ENCODE data around the gene APLP1. TPM values are rescaled to one million over a fixed set of nuclear protein-coding genes. Genes with fewer than 3 reads are reported as not detected.
"Not testable (repeated sequence)": the region's sequence is repeated elsewhere in the genome, so short reads cannot be mapped to it uniquely, and the experiment has no call there.

Gene APLP1
- total RNA-seq, 1 donor from 2014 or later, result 2.1 TPM

- H3K27ac ChIP-seq (ENCODE audit: low read depth, low read length), result peak overlapping the region; percentile 66
- H3K4me3 ChIP-seq (ENCODE audit: low read length in 3 of 3), result no peak overlapping the region
- H3K9ac ChIP-seq (ENCODE audit: low read depth in 1 of 3, low read length in 3 of 3), result no peak overlapping the region
- H3K4me1 ChIP-seq (ENCODE audit: control insufficient read depth in 3 of 3, insufficient read depth in 3 of 3, low read length in 3 of 3), result no peaks in the 10 kb centered on the region
- H3K27me3 ChIP-seq (ENCODE audit: control insufficient read depth in 3 of 3, insufficient read depth in 3 of 3, low read length in 3 of 3), result peaks cover 2 to 14% (median 10%) of the 10 kb centered on the region in 3 donors
- H3K9me3 ChIP-seq (ENCODE audit: control insufficient read depth in 3 of 3, low read length in 3 of 3), result no peaks in the 10 kb centered on the region
- no peaks in the 10 kb centered on the region for H3K36me3 ChIP-seq (ENCODE audit: control insufficient read depth in 3 of 3, insufficient read depth in 3 of 3, low read length in 3 of 3)
These were observed 40.8 kb downstream of the APLP1 start for GRCh38 chr19:35908973-35909683.

- Histone ChIP-seq H3K4me3 (ENCODE audit: low read length in 3 of 3) (no peak overlapping the region), H3K36me3 (ENCODE audit: control insufficient read depth in 3 of 3, insufficient read depth in 3 of 3, low read length in 3 of 3) (no peaks in the 10 kb centered on the region), H3K9me3 (ENCODE audit: control insufficient read depth in 3 of 3, low read length in 3 of 3) (no peaks in the 10 kb centered on the region), H3K4me1 (ENCODE audit: control insufficient read depth in 3 of 3, insufficient read depth in 3 of 3, low read length in 3 of 3) (no peaks in the 10 kb centered on the region), H3K9ac (ENCODE audit: low read depth in 1 of 3, low read length in 3 of 3) (no peak overlapping the region), H3K27me3 (ENCODE audit: control insufficient read depth in 3 of 3, insufficient read depth in 3 of 3, low read length in 3 of 3) (peaks cover 4 to 12% (median 10%) of the 10 kb centered on the region in 3 donors), H3K27ac (ENCODE audit: low read depth, low read length) (peak overlapping the region; percentile 58)
These were observed 41.3 kb downstream of the APLP1 start for GRCh38 chr19:35909684-35910035.

DNA sequence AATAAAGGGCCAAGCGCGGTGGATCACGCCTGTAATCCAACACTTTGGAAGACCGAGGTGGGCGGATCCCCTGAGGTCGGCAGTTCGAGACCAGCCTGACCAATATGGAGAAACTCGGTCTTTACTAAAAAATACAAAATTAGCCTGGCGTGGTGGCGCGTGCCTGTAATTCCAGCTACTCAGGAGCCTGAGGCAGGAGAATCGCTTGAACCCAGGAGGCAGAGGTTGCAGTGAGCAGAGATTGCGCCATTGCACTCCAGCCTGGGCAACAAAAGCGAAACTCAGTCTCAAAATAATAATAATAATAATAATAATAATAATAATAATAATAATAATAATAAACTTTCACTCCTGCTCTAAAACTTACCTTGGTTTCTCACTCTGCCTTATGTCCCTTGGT, 42.0 kb downstream of the APLP1 start:
- not testable (repeated sequence) for H3K36me3 ChIP-seq (ENCODE audit: control insufficient read depth in 3 of 3, insufficient read depth in 3 of 3, low read length in 3 of 3); H3K9me3 ChIP-seq (ENCODE audit: control insufficient read depth in 3 of 3, low read length in 3 of 3); H3K4me1 ChIP-seq (ENCODE audit: control insufficient read depth in 3 of 3, insufficient read depth in 3 of 3, low read length in 3 of 3); H3K27ac ChIP-seq (ENCODE audit: low read depth, low read length); H3K4me3 ChIP-seq (ENCODE audit: low read length in 3 of 3); H3K9ac ChIP-seq (ENCODE audit: low read depth in 1 of 3, low read length in 3 of 3)
- peaks cover 5 to 12% (median 10%) of the 10 kb centered on the region in 3 donors for H3K27me3 ChIP-seq (ENCODE audit: control insufficient read depth in 3 of 3, insufficient read depth in 3 of 3, low read length in 3 of 3)

DNA sequence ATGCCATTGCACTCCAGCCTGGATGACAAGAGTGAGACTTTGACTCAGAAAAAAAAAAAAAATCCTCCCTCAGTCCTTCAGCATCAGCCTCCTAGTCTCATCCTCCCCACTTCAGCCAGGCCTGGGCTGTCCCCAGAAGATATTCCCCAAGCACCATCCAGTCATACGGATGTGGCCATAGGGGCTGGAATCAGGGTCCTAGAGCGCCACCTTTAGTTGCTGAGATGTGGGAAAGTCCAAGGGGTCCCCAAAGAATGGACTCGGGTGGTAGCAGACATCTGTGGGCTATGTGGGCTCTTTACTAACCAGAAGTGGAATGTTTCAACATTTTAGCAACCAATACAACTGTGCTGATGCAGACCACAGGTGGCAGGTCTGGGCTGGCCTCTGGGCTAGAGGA, 42.8 kb downstream of the APLP1 start:
- Histone ChIP-seq H3K27me3 (ENCODE audit: control insufficient read depth in 3 of 3, insufficient read depth in 3 of 3, low read length in 3 of 3) (peaks cover 5 to 12% (median 10%) of the 10 kb centered on the region in 3 donors), H3K9me3 (ENCODE audit: control insufficient read depth in 3 of 3, low read length in 3 of 3) (no peaks in the 10 kb centered on the region), H3K27ac (ENCODE audit: low read depth, low read length) (no peak overlapping the region), H3K36me3 (ENCODE audit: control insufficient read depth in 3 of 3, insufficient read depth in 3 of 3, low read length in 3 of 3) (no peaks in the 10 kb centered on the region), H3K4me3 (ENCODE audit: low read length in 3 of 3) (no peak overlapping the region), H3K9ac (ENCODE audit: low read depth in 1 of 3, low read length in 3 of 3) (no peak overlapping the region), H3K4me1 (ENCODE audit: control insufficient read depth in 3 of 3, insufficient read depth in 3 of 3, low read length in 3 of 3) (no peaks in the 10 kb centered on the region)

DNA sequence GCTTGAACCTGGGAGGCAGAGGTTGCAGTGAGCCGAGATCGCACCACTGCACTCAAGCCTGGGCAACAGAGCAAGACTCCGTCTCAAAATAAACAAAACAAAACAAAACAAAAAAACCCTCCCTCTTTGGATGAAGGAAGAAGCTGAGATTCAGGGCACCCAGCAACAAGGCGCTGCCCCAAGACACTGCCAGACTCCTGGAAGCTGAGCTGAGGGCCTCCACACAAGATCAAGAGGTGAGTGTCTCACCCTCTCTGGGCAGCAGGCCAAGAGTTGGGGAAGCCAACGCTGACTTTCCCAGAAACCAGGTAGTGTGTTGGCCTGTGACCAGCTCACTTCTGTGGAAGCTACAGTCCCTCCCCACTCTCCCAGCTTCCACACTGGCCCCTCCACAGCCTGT, 43.4 kb downstream of the APLP1 start:
- no peak overlapping the region for H3K9ac ChIP-seq (ENCODE audit: low read depth in 1 of 3, low read length in 3 of 3)
- no peaks in the 10 kb centered on the region for H3K9me3 ChIP-seq (ENCODE audit: control insufficient read depth in 3 of 3, low read length in 3 of 3)
- no peak overlapping the region for H3K4me3 ChIP-seq (ENCODE audit: low read length in 3 of 3)
- no peaks in the 10 kb centered on the region for H3K36me3 ChIP-seq (ENCODE audit: control insufficient read depth in 3 of 3, insufficient read depth in 3 of 3, low read length in 3 of 3)
- H3K27ac ChIP-seq (ENCODE audit: low read depth, low read length), result no peak overlapping the region
- H3K4me1 ChIP-seq (ENCODE audit: control insufficient read depth in 3 of 3, insufficient read depth in 3 of 3, low read length in 3 of 3), result no peaks in the 10 kb centered on the region
- peaks cover 6 to 14% (median 10%) of the 10 kb centered on the region in 3 donors for H3K27me3 ChIP-seq (ENCODE audit: control insufficient read depth in 3 of 3, insufficient read depth in 3 of 3, low read length in 3 of 3)

DNA sequence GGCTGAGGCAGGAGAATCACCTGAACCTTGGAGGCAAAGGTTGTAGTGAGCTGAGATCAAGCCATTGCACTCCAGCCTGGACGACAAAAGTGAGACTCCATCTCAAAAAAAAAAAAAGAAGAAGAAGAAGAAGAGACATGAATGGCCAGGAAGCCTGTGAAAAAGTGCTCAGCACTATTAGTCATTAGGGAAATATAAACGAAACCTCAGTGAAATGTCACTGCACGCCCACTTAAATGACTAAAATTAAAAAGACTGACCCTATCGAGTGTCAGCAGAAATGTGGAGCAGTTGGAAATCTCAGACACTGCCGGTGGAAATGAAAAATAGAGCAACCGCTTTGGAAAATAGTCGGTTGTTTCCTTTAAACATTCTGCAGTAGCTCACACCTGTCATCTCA, 45.2 kb downstream of the APLP1 start:
- Histone ChIP-seq H3K36me3 (ENCODE audit: control insufficient read depth in 3 of 3, insufficient read depth in 3 of 3, low read length in 3 of 3) (no peaks in the 10 kb centered on the region), H3K4me3 (ENCODE audit: low read length in 3 of 3) (no peak overlapping the region), H3K9ac (ENCODE audit: low read depth in 1 of 3, low read length in 3 of 3) (no peak overlapping the region), H3K9me3 (ENCODE audit: control insufficient read depth in 3 of 3, low read length in 3 of 3) (no peaks in the 10 kb centered on the region), H3K4me1 (ENCODE audit: control insufficient read depth in 3 of 3, insufficient read depth in 3 of 3, low read length in 3 of 3) (no peaks in the 10 kb centered on the region), H3K27me3 (ENCODE audit: control insufficient read depth in 3 of 3, insufficient read depth in 3 of 3, low read length in 3 of 3) (peaks cover 7 to 12% (median 10%) of the 10 kb centered on the region in 3 donors), H3K27ac (ENCODE audit: low read depth, low read length) (no peak overlapping the region)

GRCh38 chr19:35915443-35915842, 47.1 kb downstream of the APLP1 start:
- Histone ChIP-seq H3K27ac (ENCODE audit: low read depth, low read length) (no peak overlapping the region), H3K9me3 (ENCODE audit: control insufficient read depth in 3 of 3, low read length in 3 of 3) (no peaks in the 10 kb centered on the region), H3K4me3 (ENCODE audit: low read length in 3 of 3) (no peak overlapping the region), H3K36me3 (ENCODE audit: control insufficient read depth in 3 of 3, insufficient read depth in 3 of 3, low read length in 3 of 3) (no peaks in the 10 kb centered on the region), H3K27me3 (ENCODE audit: control insufficient read depth in 3 of 3, insufficient read depth in 3 of 3, low read length in 3 of 3) (peaks cover 0 to 7% (median 4%) of the 10 kb centered on the region in 3 donors), H3K9ac (ENCODE audit: low read depth in 1 of 3, low read length in 3 of 3) (no peak overlapping the region), H3K4me1 (ENCODE audit: control insufficient read depth in 3 of 3, insufficient read depth in 3 of 3, low read length in 3 of 3) (no peaks in the 10 kb centered on the region)

DNA sequence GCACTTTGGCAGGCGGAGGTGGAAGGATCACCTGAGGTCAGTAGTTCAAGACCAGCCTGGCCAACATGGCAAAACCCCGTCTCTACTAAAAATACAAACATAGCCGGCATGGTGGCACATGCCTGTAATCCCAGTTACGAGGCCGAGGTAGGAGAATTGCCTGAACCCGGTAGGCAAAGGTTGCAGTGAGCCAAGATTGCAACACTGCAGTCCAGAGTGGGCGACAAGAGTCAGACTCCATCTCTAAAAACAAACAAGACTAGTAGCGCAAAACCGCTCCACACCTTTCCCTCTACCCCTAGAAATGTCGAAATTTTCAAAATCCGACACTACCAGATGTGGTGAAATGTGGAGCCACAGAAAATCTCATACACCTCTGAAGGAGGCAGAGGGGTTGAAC, 50.9 kb downstream of the APLP1 start:
- Histone ChIP-seq H3K27me3 (ENCODE audit: control insufficient read depth in 3 of 3, insufficient read depth in 3 of 3, low read length in 3 of 3) (peaks cover 0 to 5% (median 4%) of the 10 kb centered on the region in 3 donors), H3K9ac (ENCODE audit: low read depth in 1 of 3, low read length in 3 of 3) (no peak overlapping the region), H3K4me1 (ENCODE audit: control insufficient read depth in 3 of 3, insufficient read depth in 3 of 3, low read length in 3 of 3) (no peaks in the 10 kb centered on the region), H3K4me3 (ENCODE audit: low read length in 3 of 3) (no peak overlapping the region), H3K9me3 (ENCODE audit: control insufficient read depth in 3 of 3, low read length in 3 of 3) (no peaks in the 10 kb centered on the region), H3K27ac (ENCODE audit: low read depth, low read length) (no peak overlapping the region), H3K36me3 (ENCODE audit: control insufficient read depth in 3 of 3, insufficient read depth in 3 of 3, low read length in 3 of 3) (no peaks in the 10 kb centered on the region)

GRCh38 chr19:35921012-35921411, 52.6 kb downstream of the APLP1 start:
- Histone ChIP-seq H3K9me3 (ENCODE audit: control insufficient read depth in 3 of 3, low read length in 3 of 3) (peaks cover 0 to 6% (median 3%) of the 10 kb centered on the region in 3 donors), H3K9ac (ENCODE audit: low read depth in 1 of 3, low read length in 3 of 3) (no peak overlapping the region), H3K27me3 (ENCODE audit: control insufficient read depth in 3 of 3, insufficient read depth in 3 of 3, low read length in 3 of 3) (peaks cover 0 to 5% (median 4%) of the 10 kb centered on the region in 3 donors), H3K4me1 (ENCODE audit: control insufficient read depth in 3 of 3, insufficient read depth in 3 of 3, low read length in 3 of 3) (no peaks in the 10 kb centered on the region), H3K36me3 (ENCODE audit: control insufficient read depth in 3 of 3, insufficient read depth in 3 of 3, low read length in 3 of 3) (peaks cover 0 to 2% (median 0%) of the 10 kb centered on the region in 3 donors), H3K27ac (ENCODE audit: low read depth, low read length) (no peak overlapping the region), H3K4me3 (ENCODE audit: low read length in 3 of 3) (no peak overlapping the region)

DNA sequence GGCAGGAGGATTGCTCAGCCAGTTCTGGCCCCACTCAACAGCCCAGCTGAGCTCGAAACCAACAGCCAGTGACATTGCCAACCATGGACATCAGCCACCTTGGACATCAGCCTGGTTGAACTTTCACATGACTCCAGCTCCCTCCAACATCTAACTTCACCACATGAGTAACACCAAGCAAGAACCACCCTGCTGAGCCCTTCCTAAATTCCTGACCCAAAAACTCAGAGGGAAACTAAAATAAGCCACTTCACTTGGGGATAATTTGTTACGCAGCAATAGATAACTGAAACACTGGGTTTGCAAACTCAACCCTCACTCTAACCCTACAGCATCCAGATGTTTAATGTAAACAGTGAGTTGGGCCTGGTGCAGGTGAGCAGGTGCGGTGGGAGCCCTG, 57.1 kb downstream of the APLP1 start:
- no peak overlapping the region for H3K27ac ChIP-seq (ENCODE audit: low read depth, low read length)
- H3K9me3 ChIP-seq (ENCODE audit: control insufficient read depth in 3 of 3, low read length in 3 of 3), result peaks cover 0 to 6% (median 3%) of the 10 kb centered on the region in 3 donors
- peaks cover 0 to 4% (median 3%) of the 10 kb centered on the region in 3 donors for H3K27me3 ChIP-seq (ENCODE audit: control insufficient read depth in 3 of 3, insufficient read depth in 3 of 3, low read length in 3 of 3)
- H3K4me1 ChIP-seq (ENCODE audit: control insufficient read depth in 3 of 3, insufficient read depth in 3 of 3, low read length in 3 of 3), result no peaks in the 10 kb centered on the region
- peaks cover 0 to 2% (median 0%) of the 10 kb centered on the region in 3 donors for H3K36me3 ChIP-seq (ENCODE audit: control insufficient read depth in 3 of 3, insufficient read depth in 3 of 3, low read length in 3 of 3)
- no peak overlapping the region for H3K9ac ChIP-seq (ENCODE audit: low read depth in 1 of 3, low read length in 3 of 3)
- H3K4me3 ChIP-seq (ENCODE audit: low read length in 3 of 3), result no peak overlapping the region
